ENCODE results near the gene TRIM9. TPM values are rescaled to one million over a fixed set of nuclear protein-coding genes. Genes with fewer than 3 reads are reported as not detected.

The TRIM9 gene
- total RNA-seq, 2 donors from 2014 or later = 2.0 to 2.7 TPM

DNA sequence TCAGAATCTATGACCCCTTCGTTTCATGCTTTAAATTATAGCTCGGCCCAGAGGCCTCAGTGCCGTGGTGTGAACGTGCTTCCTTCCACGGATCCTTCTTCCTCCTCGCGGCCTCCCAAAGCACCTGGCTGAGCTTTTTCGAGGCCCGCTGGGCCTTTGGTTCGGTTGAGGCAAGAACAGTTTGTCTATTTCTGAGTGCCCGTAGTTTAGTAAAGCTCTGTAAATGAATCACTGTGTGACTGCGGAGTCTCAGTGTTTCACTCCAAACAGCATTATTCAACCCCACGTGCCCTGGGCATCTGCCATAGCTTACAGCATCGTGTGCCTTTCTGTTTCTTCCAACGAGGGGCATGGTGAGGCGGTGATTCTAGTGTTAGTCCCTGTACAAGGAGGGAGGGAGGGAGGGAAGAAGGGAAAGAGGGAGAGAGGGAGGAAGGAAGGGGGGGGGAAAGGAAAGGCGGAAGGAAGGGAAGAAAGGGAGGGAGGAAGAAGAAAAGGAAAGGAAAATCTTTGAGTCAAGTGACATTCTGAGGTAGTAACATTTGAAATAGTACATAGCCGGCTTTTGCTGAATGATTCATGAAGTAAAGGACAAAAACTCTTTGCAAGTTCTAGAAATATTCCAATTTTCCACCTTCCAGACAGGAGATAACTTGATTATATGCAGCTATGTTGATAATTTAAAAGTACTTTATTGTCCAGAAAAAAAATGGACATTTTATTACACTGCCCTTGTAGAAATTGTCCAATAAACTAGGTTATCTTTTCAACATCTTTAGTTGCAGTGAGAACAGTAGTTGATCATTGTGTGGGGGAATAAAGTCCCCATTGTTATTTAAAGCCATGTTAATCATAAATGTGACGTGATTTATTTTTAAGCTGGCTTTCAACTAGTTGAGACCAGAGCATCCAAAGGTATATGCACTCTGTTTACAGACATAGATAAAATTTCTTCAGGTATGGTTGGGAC is 1.2 kb upstream of the TRIM9 start:
- DNase-seq (ENCODE audit: low spot score) = peak; percentile 83
- intact Hi-C loops (cut with DNase I) = no loop called here

DNA sequence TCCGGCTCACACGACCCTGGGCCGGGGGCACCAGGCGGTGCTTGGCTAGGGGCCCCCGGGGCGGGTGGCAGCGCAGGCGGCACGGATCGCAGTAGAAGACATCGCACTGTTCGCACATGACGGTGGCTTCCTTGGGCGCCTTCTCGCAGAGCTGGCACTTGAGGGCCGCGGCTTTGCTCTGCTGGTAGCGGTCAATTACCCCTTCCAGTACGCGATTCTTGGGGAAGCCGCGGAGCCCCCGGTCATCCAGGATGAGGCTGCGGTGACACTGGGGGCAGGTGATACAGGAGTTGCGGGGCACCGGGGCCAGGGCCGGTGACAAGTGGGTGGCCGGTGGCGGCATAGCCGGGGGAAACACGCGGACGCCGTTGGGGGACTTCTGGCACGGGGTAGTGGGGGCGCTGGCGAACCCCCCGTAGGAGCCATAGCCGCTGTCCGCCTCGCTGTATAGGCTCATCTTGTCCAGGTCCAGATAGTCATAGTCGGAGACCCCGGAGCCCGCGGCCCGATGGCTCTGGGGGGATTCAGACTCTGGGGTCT is 553 bp downstream of the TRIM9 start:
- DNase-seq (ENCODE audit: low spot score) = peak; percentile 81
- intact Hi-C loops (cut with DNase I) = no loop called here

DNA sequence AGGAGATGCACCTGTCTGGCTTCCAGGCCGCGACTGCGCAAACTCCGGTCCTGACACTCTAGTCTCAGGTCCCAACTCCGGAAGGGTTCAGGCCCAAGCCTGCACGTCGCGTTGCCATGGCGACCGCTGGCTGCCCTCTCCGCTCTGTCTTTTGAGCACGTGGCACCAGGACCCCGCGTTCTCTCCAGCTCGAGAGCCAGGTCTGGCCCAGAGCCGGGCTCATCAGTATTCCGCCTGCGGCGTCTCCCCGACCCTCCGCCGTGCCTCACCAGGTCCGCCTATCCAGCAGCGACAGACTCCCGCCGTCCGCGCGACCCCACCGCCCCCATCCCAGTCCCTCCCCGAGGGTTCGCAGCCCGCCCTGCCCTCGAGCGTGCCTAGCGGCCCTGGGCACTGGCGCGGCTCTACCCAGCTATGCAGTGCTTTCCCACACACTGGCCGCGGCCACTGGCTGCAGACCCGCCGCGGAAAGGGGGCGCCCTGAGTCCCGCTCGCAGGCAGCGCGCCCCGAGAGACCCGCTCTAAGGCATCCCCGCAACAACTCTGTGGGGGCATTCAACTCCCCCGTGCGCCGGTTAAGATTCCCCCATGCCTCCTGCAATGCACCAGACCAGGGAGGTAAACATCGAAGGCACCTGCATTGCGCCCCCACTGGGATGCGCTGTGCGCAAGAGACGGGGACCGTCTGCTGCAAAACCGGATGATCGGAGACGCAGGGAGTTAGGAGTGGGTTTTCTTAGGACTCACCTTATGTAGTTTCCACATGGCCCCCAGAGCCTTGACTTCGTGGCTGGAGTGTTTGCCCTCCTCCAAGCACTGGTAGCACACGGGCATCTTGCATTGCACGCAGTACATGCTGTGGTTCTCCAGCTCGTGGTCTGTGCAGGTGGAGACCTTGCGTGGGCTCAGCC is 1.3 kb downstream of the TRIM9 start:
- intact Hi-C loops (cut with DNase I) = no loop called here
- peak; percentile 82 for DNase-seq (ENCODE audit: low spot score)

DNA sequence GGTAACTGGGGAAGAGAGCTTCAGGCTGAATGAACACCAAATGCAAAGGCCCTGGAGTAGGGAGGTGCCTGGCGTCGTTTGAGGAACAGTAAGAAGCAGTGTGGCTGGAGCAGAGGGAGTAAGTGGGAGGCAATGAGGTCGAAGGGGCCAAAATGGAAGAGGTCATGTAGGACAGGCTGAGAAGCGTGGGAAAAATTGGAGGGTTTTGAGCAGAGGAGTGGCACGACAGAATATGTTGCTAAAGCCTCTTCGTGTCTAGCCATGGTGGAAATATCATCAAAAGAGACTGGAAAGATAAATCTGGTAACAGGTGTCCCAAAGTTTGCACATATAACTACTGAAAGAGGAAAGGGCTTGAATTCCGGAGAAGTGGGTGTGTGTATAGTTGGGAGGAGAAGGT is 1.9 kb downstream of the TRIM9 start:
- intact Hi-C loops (cut with DNase I) = no loop called here
- DNase-seq (ENCODE audit: low spot score) = no peak

DNA sequence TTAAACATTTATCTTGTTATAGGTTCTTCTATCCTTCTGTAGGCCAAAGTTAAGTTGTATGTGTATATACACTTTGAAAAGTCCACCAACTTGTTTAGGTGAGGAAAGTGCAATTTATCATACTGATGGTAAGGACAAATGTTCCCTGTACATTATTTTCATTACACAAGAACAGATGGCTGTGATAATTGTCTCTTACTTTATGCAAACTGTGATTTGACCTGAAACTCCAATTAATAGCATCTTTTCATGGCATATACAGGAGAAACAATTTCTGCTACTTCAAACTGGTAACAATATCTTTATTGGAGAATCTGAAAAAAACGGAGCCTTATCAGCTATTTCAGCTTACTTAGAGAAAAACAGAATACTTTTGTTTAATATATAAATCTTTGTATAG is 5.6 kb downstream of the TRIM9 start:
- DNase-seq (ENCODE audit: low spot score) = no peak

DNA sequence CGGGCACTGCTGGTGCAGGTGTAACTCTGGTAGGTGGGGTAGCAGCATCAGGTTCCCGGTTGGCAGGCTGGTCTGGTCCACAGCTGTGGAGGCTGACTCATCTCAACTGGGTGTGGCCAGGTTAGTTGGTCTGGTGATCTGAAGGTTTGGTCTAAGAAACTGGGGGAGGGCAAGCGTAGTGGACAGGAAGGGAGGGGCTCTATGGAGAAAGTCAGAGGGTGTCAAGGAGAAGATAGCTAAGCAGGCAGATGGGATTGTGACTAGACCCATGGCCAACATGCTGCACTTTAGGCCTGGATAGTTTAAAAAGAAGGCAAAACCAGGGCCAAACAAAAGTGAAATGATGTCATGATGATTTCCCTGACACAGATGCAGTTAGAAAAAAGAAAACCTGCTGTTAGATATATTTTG is 7.9 kb downstream of the TRIM9 start:
- DNase-seq (ENCODE audit: low spot score) = no peak
- intact Hi-C loops (cut with DNase I) = no loop called here

More for the DNA sequence above, 5.6 kb downstream of the TRIM9 start:
- intact Hi-C loops (cut with DNase I) = no loop called here

DNA sequence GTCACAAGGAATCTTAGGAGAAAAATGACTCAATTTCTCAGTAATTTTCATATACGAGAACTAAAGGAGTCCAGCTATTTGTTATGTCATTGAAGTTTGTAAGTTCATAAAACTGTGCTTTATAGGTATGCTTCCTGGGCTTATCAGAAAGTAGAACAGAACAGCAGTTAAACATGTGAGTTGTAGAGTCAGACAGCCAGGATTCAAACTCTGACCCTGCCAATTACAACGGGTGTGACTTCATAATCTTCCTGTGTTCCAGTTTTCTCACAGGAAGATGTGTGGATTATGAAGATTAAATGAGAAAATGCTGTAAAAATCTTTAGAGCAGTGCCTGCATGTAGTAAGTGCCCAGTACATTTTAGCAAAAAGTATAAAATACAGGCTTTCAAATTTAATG is 8.9 kb downstream of the TRIM9 start:
- DNase-seq (ENCODE audit: low spot score) = no peak
- intact Hi-C loops (cut with DNase I) = no loop called here

DNA sequence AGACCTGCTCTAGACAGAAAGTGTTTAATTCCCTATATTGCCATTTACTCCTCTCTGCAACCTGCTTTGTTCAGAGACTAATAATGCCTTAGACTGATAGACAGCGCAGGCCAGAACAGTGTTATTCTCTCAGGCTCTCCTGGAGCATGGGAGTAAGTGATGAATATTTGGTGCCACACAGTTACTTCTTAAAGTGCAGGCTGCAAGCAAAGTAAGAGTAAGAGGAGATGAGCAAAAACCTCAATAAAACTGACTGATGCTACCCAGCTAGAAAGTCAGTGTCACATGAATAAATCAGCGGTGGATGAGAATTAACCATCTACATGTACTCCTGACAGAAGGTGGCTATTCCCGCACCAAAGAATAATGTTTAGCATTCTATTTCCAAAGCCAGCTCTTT is 9.9 kb downstream of the TRIM9 start:
- intact Hi-C loops (cut with DNase I) = no loop called here

DNA sequence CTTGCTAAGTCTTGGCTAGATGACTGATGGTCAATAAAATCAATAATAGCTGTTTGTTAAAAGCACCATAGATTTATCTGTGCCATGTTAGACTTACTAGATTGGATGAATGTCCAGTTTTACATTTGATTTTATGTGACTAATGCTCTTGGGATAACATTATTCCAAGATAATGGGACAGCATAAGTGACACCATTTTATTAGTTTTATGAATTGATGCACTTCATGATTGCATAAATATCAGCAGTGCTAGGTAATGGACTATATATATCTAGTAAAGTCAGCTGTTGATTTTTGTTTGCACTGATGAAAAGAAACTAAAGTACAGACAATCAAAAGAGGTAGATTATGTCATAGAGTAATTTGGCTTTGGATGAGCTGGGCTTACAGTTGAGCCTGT is 10.4 kb downstream of the TRIM9 start:
- no peak for DNase-seq (ENCODE audit: low spot score)
- intact Hi-C loops (cut with DNase I) = no loop called here

More for the DNA sequence above, 9.9 kb downstream of the TRIM9 start:
- no peak for DNase-seq (ENCODE audit: low spot score)

DNA sequence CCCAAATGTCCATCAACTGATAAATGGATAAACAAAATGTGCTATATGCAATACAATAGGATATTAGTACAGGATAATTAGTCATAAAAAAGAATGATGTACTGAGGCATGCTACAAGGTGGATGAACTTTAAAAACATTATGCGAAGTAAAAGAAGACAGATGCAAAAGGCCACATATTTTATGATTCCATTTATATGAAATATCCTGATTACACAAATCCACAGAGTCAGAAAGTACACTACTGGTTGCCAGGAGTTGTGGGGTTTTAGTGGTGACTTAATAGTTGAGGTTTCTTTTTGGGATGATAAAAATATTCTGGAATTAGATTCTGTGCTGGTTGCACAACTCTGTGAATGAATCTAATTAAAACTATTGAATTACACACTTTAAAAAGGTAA is 12.6 kb downstream of the TRIM9 start:
- intact Hi-C loops (cut with DNase I) = no loop called here
- no peak for DNase-seq (ENCODE audit: low spot score)

DNA sequence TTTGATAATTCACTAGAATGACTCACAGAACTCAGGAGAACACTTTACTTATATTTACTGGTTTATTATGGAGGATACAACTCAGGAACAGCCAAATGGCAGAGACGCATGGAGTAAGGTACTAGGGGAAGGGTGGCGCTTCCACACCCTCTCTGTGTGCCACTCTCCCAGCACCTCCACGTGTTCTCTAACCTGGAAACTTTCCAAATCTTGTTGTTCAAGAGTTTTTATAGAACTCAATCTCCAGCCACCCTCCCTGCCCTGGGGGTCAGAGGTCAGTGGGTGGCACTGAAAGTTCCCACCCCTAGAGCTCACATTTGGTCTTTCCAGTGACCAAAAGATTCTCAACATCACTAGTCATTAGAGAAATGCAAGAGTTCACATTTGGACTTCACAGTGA is 13.2 kb downstream of the TRIM9 start:
- intact Hi-C loops (cut with DNase I) = no loop called here

DNA sequence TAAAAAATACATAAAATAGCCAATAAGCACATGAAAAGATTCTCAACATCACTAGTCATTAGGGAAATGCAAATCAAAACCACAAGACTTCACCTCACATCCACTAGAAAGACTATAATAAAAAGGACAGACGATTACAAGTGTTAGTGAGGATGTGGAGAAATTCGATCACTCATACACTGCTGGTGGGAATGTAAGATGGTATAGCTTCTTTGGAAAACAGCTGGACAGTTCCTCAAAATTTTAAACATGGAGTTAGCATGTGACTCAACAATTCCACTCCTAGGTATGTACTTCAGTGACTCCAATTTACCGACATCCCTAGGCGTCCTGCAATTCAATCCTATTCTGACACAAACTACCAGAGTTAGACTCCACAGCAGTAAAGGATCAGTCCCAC is 13.7 kb downstream of the TRIM9 start:
- intact Hi-C loops (cut with DNase I) = no loop called here
- no peak for DNase-seq (ENCODE audit: low spot score)

More for the DNA sequence above, 13.2 kb downstream of the TRIM9 start:
- no peak for DNase-seq (ENCODE audit: low spot score)

DNA sequence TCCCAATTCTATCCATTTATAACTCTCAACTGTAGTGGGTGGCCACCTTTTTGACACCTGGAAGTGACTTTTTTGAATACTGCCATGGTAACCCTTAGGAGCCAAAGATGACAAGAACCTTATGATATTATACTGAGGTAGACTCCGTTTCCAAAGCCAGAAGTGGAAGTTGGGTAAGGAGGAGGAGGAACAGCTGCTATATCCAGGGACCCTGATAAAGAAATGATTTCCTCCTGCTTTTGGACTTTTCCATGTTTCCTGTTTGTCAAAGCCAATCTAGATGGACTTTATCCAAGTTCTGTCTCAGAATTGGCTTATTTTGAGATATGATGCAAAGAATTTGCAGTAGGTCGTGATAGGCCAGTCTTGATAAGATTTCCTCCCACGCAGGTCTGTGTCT is 14.3 kb downstream of the TRIM9 start:
- intact Hi-C loops (cut with DNase I) = no loop called here
- no peak for DNase-seq (ENCODE audit: low spot score)

DNA sequence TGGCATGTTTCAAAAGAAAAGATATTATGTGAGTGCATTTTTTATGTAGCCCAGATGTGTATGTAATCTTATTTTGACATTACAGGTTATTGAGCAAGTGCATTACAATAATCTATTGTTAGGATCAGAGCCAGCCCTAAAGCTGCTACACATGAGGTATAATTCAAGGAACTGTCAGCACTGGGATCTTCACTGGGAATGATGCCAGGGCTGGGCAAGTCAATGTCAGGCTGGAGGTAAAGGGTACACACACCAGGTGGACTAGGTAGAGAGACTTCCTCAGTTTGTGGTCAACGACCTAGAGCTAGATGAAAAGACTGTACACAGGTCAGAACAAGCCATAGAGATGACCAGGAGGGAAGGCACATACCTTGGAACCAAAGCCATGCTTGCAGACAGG is 15.4 kb downstream of the TRIM9 start:
- intact Hi-C loops (cut with DNase I) = no loop called here
- DNase-seq (ENCODE audit: low spot score) = no peak

DNA sequence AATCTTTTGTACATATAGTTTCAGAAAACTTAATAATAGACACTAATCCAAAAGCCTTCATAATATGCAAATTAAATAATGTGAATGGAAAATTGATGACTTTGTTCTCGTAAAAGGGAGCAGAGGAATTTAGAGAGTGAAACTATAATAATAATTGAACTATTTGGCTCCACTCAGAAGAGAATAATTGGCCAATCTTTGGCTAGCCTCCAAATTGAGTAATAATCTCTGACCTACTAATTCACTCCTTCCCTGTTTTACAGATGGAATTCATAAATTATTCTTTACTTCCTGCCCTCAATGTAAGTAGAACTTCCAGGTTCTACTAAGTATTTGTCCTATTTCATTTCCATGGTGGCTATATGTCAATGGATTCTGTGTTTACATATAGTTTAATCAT is 15.8 kb downstream of the TRIM9 start:
- intact Hi-C loops (cut with DNase I) = no loop called here
- DNase-seq (ENCODE audit: low spot score) = no peak

DNA sequence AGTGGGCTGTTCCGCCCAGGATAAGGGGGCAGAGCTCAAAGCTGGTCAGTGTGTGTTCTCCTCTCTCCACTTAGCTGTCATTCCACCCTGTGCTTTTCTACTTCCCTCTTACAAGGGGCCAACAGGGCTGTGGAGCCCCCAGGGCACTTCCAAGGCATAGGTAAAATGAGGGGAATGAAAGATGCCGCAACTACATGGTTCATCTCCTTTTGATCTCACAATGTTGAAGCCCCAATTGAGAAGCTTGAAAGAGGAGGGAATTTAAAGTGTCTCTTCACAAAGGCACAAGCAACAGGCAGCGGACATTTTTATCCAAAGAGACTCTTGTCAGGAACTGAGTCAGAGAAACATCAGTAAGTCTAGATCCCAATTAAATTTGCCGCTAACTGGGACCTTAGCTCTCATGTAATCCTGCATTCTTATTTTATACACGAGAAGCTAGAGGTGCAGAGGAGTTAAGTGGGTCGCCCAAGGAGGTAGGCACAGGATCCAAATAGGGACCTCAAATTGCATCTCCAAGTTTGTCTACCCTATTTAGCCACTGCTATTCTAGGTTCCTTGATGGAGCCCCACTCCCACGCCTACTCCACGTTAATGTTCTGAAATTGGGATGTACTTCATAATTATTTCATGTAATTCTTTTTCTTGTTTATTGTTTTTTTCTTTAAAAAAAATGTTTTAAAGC is 20.1 kb downstream of the TRIM9 start:
- DNase-seq (ENCODE audit: low spot score) = no peak
- intact Hi-C loops (cut with DNase I) = no loop called here

DNA sequence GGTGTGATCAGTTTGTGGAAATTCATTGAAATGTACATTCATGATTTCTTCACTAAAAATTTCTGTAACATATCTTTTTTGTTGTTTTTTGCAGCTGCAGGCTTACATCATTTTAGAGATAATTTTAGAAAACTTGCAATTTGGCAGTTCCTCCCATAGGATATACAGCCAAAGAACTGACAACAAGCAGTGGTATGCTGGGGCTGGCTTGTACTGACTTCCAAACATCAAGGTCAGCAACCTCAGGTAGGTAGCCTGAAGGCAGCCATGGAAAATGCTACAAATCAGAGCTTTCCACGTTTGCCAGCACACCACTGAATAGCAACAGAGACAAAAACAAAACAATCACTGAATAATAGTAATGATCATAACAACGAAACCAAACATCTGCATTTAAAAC is 21.2 kb downstream of the TRIM9 start:
- no peak for DNase-seq (ENCODE audit: low spot score)
- intact Hi-C loops (cut with DNase I) = no loop called here

DNA sequence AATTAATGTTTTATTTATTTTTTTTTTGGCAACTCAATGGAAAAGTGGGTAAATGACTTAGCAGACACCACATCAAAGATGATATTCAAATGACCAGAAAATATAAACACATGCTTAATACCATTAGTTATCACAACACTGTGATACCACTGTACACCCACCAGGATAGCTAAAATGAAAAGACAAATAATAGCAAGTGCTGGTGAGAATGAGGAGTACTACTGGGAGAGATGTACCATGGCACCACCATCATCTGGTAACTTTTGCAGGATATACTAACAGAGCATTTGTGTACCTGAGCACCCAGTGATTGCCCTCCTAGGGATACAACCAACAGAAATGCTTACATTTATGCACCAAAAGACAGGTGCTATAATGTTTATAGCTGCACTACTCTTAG is 21.9 kb downstream of the TRIM9 start:
- no peak for DNase-seq (ENCODE audit: low spot score)
- intact Hi-C loops (cut with DNase I) = no loop called here

DNA sequence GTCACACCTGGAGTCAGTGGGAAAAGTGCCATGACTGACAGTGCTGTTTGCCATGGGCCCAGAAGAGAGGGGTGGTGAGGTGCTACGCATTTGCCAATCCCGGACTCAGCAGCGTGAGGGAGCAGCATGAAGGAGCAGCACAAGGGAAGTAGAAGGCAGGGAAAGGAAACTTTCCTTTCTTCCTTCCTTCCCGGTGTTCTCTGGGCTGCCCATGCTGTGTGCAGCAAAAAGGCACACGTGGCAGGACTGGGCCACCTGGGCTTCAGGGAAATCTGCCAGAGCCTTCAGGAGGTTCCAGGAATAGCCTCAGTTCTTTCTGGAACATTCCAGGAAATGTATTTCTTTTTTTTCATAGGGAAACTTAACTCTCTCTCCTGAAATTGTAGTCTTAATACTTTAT is 23.0 kb downstream of the TRIM9 start:
- intact Hi-C loops (cut with DNase I) = no loop called here
- no peak for DNase-seq (ENCODE audit: low spot score)

Measured in posterior vena cava (tissue), 2 donors.